K562 (cell line): ENCODE data around the gene SF3B4. TPM values are rescaled to one million over a fixed set of nuclear protein-coding genes. Genes with fewer than 3 reads are reported as not detected.

Experiments used
- ATAC-seq: fragments of 200-7000 bp; cut with Tn5 transposase; 3 replicates; pipeline ENCODE4 v1.9.1; 2020; ENCODE audit warnings: moderate library complexity
- BruUV-seq: library from RNA; stranded (reverse); fragments of 400-500 nt; replicated peaks from 2 replicates; lab custom pipeline; 2021; lab: Mats Ljungman, UMichigan
- CTCF ChIA-PET: fragments of 300-600 bp; formaldehyde crosslinking; extraction: SDS; loops from one replicate; lab custom pipeline; 2021; ENCODE audit warnings: low intra/inter-chr PET ratio; lab: Yijun Ruan, JAX
- POLR2A ChIA-PET: fragments of 300-600, 350-650 bp; sonication (Branson Sonifier 250); formaldehyde crosslinking; extraction: SDS; loops from one replicate; lab custom pipeline; 2021; ENCODE audit warnings: antibody characterized with exemption, inconsistent platforms; lab: Yijun Ruan, JAX
- DNase-seq, 4 experiments: peaks; one replicate each; pipeline versions ENCODE4 v3.0.0 to v3.0.0-alpha.2; 2011 to 2018; ENCODE audit warnings: low spot score in 3 of 4, mixed read lengths in 3 of 4; ENCODE audit errors: extremely low read depth in 1 of 4
- FAIRE-seq: peaks from 2 replicates; lab custom pipeline; 2011; peaks lifted over from hg19 to GRCh38; lab: Jason Lieb, UNC
- H2AFZ ChIP-seq: 2 replicates; pipeline ENCODE4 v1.6.0; 2011; ENCODE audit warnings: low read depth, low read length, control low read depth, inconsistent platforms
- H3K27ac ChIP-seq: fragments of 200-600 bp; 3 replicates; pipeline ENCODE4 v1.8.0; 2011; ENCODE audit warnings: low read depth, mild to moderate bottlenecking, control low read depth, inconsistent platforms, low read length, moderate library complexity, mixed read lengths; ENCODE audit errors: extremely low read depth
- H3K27me3 ChIP-seq, 2 experiments: fragments of 300-600 bp in 1 of 2; 2 replicates in 1 of 2; 3 replicates in 1 of 2; pipeline versions ENCODE4 v1.6.0 to v1.8.0; 2011; ENCODE audit warnings: inconsistent platforms in 2 of 2, low read length in 2 of 2, mild to moderate bottlenecking in 1 of 2, mixed read lengths in 1 of 2, moderate library complexity in 1 of 2; ENCODE audit not compliant: control insufficient read depth in 2 of 2, insufficient read depth in 2 of 2
- H3K36me3 ChIP-seq: fragments of 300-600 bp; 3 replicates; pipeline ENCODE4 v1.8.0; 2011; ENCODE audit warnings: mild to moderate bottlenecking, low read length, inconsistent platforms; ENCODE audit not compliant: control insufficient read depth, insufficient read depth
- H3K4me1 ChIP-seq, 2 experiments: fragments of 200-600 bp in 1 of 2; replicated peaks in 1 of 2; 2 replicates in 1 of 2; 3 replicates in 1 of 2; pipeline versions ENCODE4 v1.5.1 to v1.8.0; 2011; ENCODE audit warnings: inconsistent platforms in 2 of 2, low read length in 2 of 2, mild to moderate bottlenecking in 1 of 2, mixed read lengths in 1 of 2, moderate library complexity in 1 of 2; ENCODE audit not compliant: control insufficient read depth in 2 of 2, insufficient read depth in 2 of 2
- H3K4me2 ChIP-seq: 2 replicates; pipeline ENCODE4 v1.6.1; 2011; ENCODE audit warnings: low read length, control low read depth, inconsistent platforms, mixed read lengths; ENCODE audit not compliant: insufficient read depth
- H3K4me3 ChIP-seq: fragments of 200-600 bp; sonication (generic), shearing (Covaris generic); 2 replicates; pipeline ENCODE4 v1.5.1; 2016; ENCODE audit warnings: control low read depth, inconsistent platforms
- H3K79me2 ChIP-seq: fragments of 200-600 bp; 3 replicates; pipeline ENCODE4 v1.8.0; 2011; ENCODE audit warnings: low read length, inconsistent platforms; ENCODE audit not compliant: control insufficient read depth, insufficient read depth
- H3K9ac ChIP-seq, 2 experiments: 2 replicates each; pipeline versions ENCODE4 v1.6.0 to v1.6.1; 2011; ENCODE audit warnings: low read depth in 2 of 2, low read length in 2 of 2, control low read depth in 1 of 2, inconsistent platforms in 1 of 2, mild to moderate bottlenecking in 1 of 2, mixed read lengths in 1 of 2; ENCODE audit not compliant: insufficient read depth in 1 of 2
- H3K9me1 ChIP-seq: one replicate; pipeline ENCODE4 v1.6.0; 2011; ENCODE audit warnings: inconsistent platforms, mild to moderate bottlenecking, low read length, moderate library complexity; ENCODE audit not compliant: control insufficient read depth, insufficient read depth
- H3K9me3 ChIP-seq: replicated peaks from 2 replicates; pipeline ENCODE4 v1.5.1; 2011; ENCODE audit warnings: low read depth, low read length, inconsistent platforms; ENCODE audit not compliant: control insufficient read depth, insufficient read depth
- H4K20me1 ChIP-seq: replicated peaks from 2 replicates; pipeline ENCODE4 v1.6.1; 2011; ENCODE audit warnings: low read length, inconsistent platforms, mixed read lengths; ENCODE audit not compliant: control insufficient read depth, insufficient read depth
- C11orf30 ChIP-seq: fragments of 450-650 bp; IDR thresholded peaks from 2 replicates; pipeline ENCODE4 v1.6.1; 2016; ENCODE audit warnings: low read depth, mild to moderate bottlenecking
- EP400 ChIP-seq: fragments of 450-650 bp; IDR thresholded peaks from 2 replicates; pipeline ENCODE4 v1.6.1; 2017; ENCODE audit warnings: antibody characterized with exemption, mild to moderate bottlenecking, moderate library complexity
- KLF13 ChIP-seq: fragments of 450-650 bp; IDR thresholded peaks from 2 replicates; pipeline ENCODE4 v1.6.1; 2016; ENCODE audit warnings: missing genetic modification characterization, low read depth, mild to moderate bottlenecking, missing compliant biosample characterization, moderate library complexity, borderline replicate concordance
- LARP7 ChIP-seq: fragments of 450-650 bp; IDR thresholded peaks from 2 replicates; pipeline ENCODE4 v1.6.1; 2016
- MAZ ChIP-seq, 2 experiments: fragments of 450-650 bp in 1 of 2; sonication (generic) in 1 of 2; formaldehyde crosslinking; IDR thresholded peaks in 1 of 2; conservative IDR thresholded peaks in 1 of 2; 2 replicates each; pipeline versions ENCODE4 v1.4.0 to v1.5.0; 2020; ENCODE audit warnings: mild to moderate bottlenecking in 1 of 2, missing genetic modification reagents in 1 of 2
- MLLT1 ChIP-seq, 2 experiments: fragments of 450-650 bp; IDR thresholded peaks; 2 replicates each; pipeline ENCODE4 v1.6.1; 2016
- MYNN ChIP-seq, 2 experiments: sonication (generic); formaldehyde crosslinking in 1 of 2; IDR thresholded peaks; 2 replicates each; pipeline versions ENCODE4 v1.5.0 to v1.6.1; 2016 to 2020; ENCODE audit warnings: antibody characterized with exemption in 1 of 2, missing genetic modification reagents in 1 of 2
- NEUROD1 ChIP-seq: fragments of 150-350 bp; IDR thresholded peaks from 2 replicates; pipeline ENCODE4 v1.6.1; 2014; ENCODE audit warnings: borderline replicate concordance, low read length, low read depth; ENCODE audit not compliant: partially characterized antibody
- PTRF ChIP-seq: fragments of 450-650 bp; IDR thresholded peaks from 2 replicates; pipeline ENCODE4 v1.6.1; 2016; ENCODE audit warnings: mild to moderate bottlenecking, missing genetic modification characterization, missing compliant biosample characterization
- SMARCC2 ChIP-seq: fragments of 450-650 bp; IDR thresholded peaks from 2 replicates; pipeline ENCODE4 v1.6.1; 2017; ENCODE audit warnings: antibody characterized with exemption, moderate library complexity, mild to moderate bottlenecking, low read depth
- TAF9B ChIP-seq: fragments of 450-650 bp; IDR thresholded peaks from 2 replicates; pipeline ENCODE4 v1.6.1; 2018; ENCODE audit warnings: mild to moderate bottlenecking; ENCODE audit not compliant: partially characterized antibody
- ZNF232 ChIP-seq: sonication (generic); formaldehyde crosslinking; IDR thresholded peaks from 2 replicates; pipeline ENCODE4 v1.8.0; 2022; ENCODE audit warnings: mild to moderate bottlenecking, missing genetic modification reagents
- WGBS: fragments of 100-300 bp; shearing (Covaris generic); methylation state at CpG from one replicate; pipeline ENCODE4 v1.1.6; 2016; ENCODE audit warnings: low coverage, mixed read lengths; ENCODE audit not compliant: insufficient coverage; ENCODE audit errors: missing lambda C conversion rate; 5-methylcytosine and 5-hydroxymethylcytosine counted together
- in situ Hi-C: fragments of 300-500 bp; cut with MboI; formaldehyde crosslinking; loops from 4 replicates; pipeline ENCODE4 v1.15.0; 2018; ENCODE audit warnings: inconsistent platforms, mixed read lengths
- intact Hi-C: fragments of 100-400 bp; cut with micrococcal nuclease; formaldehyde crosslinking; loops from 2 replicates; pipeline ENCODE4 v1.14.2; 2022
- polyA plus RNA-seq, 8 experiments: library from polyadenylated mRNA; depleted of rRNA in 4 of 8; stranded (reverse) in 5 of 8; unstranded in 3 of 8; fragments of >200 nt; fragmentation: Nextera tagmentation in 2 of 8; fragmentation: Illumina TruSeq in 1 of 8; extraction: Ambion mirVana in 2 of 8; extraction: Trizol in 1 of 8; gene quantifications; 2 replicates each; pipeline versions ENCODE4 v1.2.1 to v1.2.3, GENCODE V29; 2011 to 2014; ENCODE audit warnings: inconsistent platforms in 1 of 8, missing spikeins in 1 of 8
- total RNA-seq, 7 experiments: library from RNA; depleted of rRNA in 6 of 7; stranded (reverse); fragments of >200 nt in 6 of 7; fragmentation: Illumina TruSeq in 2 of 7; extraction: Trizol in 2 of 7; gene quantifications; 2 replicates each; pipeline versions ENCODE4 v1.2.1 to v1.2.3, GENCODE V29; 2011 to 2021; ENCODE audit warnings: low replicate concordance in 1 of 7

The SF3B4 gene
- total and polyA plus RNA-seq, 9 of the 15 experiments (the other 6 are each of a cell fraction or from before 2014, with no cell fraction given) = 3.0 to 88.0 (median 26.1) TPM

DNA sequence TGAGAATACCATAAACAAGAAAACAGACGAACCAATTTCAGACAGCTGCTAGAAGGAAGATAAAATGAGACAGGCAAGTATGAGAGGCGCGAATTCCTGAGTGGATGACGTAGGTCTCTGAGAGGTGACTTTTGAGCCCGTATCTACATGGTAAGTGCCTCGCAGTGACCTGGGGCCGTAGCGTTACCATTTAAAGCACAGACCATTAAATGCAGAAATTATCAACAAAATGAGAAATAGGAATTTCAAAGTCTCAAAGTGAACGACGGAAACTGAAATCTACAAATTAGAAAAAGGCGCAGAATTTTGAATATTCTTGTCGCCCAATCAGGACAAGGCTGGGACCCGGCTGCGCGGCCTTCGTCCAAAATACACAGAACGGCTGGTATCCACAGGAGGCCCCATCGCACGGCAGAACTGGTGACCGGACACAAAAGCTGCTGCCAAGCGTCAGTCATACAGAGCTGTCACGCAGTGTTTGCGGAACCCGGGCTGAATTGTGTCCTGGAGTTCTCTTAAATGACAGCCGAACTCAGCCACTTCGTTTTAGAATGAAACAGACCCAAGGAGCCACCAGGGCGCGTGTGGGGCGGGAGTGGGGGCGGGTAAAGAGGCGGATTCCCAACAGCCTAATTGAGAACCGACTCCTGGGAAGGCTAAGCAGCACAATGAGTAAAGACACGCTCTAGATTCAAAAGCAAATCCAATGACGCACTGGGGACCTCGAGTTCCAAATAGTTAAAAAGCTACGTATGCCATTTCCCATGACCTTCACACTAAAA, 42.1 kb downstream of the SF3B4 start (continued):
- TF ChIP-seq MLLT1 (IDR thresholded peaks at IDR 0.05) = peak; percentile 7 to 15; a peak in 2 of 4 replicates
- TF ChIP-seq TAF9B = peak; percentile 65

DNA sequence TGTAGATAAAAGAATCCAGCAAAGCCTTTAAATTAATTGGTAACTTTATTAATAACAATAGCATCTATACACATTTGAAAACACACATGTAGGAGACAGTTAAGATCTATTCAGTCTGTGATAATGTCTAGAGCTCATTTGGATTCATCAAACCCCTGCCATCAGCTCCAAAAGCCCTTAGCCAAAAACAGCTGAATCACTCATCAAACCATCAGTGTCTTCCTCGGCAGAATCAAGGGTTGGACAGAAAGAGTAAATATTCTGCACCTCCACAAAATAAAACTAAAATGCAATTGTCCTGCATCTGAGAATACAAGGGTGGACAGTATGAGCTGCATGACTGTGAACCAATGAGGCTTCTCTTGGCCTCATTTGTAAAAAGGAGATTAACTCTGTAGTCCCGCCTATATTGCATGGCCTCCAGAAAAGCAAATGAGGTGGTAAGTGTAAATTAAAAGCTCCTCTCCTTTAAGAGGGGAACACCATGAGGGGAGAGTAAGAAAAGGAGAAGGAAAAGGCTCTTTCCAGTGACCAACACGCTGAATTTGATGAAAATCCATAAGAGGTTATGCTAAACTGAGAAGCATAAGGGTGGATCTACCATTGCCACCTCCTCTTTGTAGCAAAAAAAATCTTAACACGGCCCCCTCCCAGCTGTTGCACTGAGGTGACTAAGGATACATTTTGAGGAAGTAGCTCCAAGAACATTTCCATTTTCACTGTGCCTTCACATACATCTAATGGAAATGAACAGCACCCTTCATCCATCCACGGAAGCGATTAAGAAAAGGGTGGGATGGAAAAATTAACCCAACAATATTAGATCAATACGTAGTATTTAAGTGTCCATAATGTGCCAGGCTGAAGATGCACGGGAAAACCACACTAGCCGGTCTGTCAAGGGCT, 42.9 kb downstream of the SF3B4 start:
- H3K4me3 ChIP-seq = peak overlapping the region; percentile 64
- H3K4me2 ChIP-seq = peak overlapping the region; percentile 88
- WGBS = under 1% methylated on average over 9 of the region's 9 CpGs
- CTCF ChIA-PET = no interaction called here
- H3K9me3 ChIP-seq = no peaks in the 10 kb centered on the region
- in situ Hi-C loops (loop anchor here (5.0 kb wide), 1 partner anchor 42 kb away; a partner anchor contains a TSS), intact Hi-C loops (no loop called here)
- H3K9me1 ChIP-seq = no peaks in the 10 kb centered on the region
- peaks cover 8 to 20% of the 10 kb centered on the region in 2 experiments for H3K4me1 ChIP-seq
- H3K27ac ChIP-seq = peak overlapping the region; percentile 98
- POLR2A ChIA-PET = interaction anchor here (0.5 to 5.9 kb wide), 16 partner anchors 7 to 286 kb away, joined by 3 to 71 read pairs (median 4); partner anchors contain the start of genes PLEKHO1 and SF3B4
- H2AFZ ChIP-seq = no peak overlapping the region
- H3K79me2 ChIP-seq = peaks cover 56% of the 10 kb centered on the region
- FAIRE-seq = peak; percentile 15
- peak; percentile 28 to 67 (median 32) for DNase-seq
- H4K20me1 ChIP-seq = peaks cover 27% of the 10 kb centered on the region
- no peaks in the 10 kb centered on the region for H3K27me3 ChIP-seq
- ATAC-seq = 0 out of 3 replicates have a peak, but pooled peaks have one; percentile 5
- peak overlapping the region; percentile 96 to 98 for H3K9ac ChIP-seq
- no TSS peak for BruUV-seq
- H3K36me3 ChIP-seq = peaks cover 9% of the 10 kb centered on the region; the same call in 2 of the 3 replicates
- TF ChIP-seq LARP7 (0 out of 2 replicates have a peak, but pooled peaks have one; percentile 17), EP400 (peak; percentile 44; the same call in 1 of the 2 replicates), MYNN (IDR thresholded peaks at IDR 0.05) (0 out of 2 replicates have a peak, but pooled peaks have one; percentile 10), MYNN (CRISPR knock-in tag; IDR thresholded peaks at IDR 0.05) (no peak), SMARCC2 (no peak; the same call in 1 of the 2 replicates), NEUROD1 (peak; percentile 18), C11orf30 (peak; percentile 81), MAZ (CRISPR knock-in tag; conservative IDR thresholded peaks at IDR 0.05 in 1 of 2, IDR thresholded peaks at IDR 0.05 in 1 of 2) (no peak), ZNF232 (CRISPR knock-in tag) (0 out of 2 replicates have a peak, but pooled peaks have one; percentile 53), PTRF (tag) (no peak), KLF13 (tag) (no peak)
